Astrocyte (in vitro differentiated cells and primary cell): ENCODE data around the gene ZBTB34. TPM values are rescaled to one million over a fixed set of nuclear protein-coding genes. Genes with fewer than 3 reads are reported as not detected.

Source experiments
- DNase-seq: peaks from one replicate; pipeline ENCODE4 v3.0.0-alpha.2; 2010; ENCODE audit warnings: low read depth
- FAIRE-seq: peaks from 2 replicates; lab custom pipeline; 2011; peaks lifted over from hg19 to GRCh38; lab: Jason Lieb, UNC
- H2AFZ ChIP-seq: 2 replicates; pipeline ENCODE4 v1.6.0; 2012; ENCODE audit warnings: low read depth, low read length, inconsistent platforms
- H3K27ac ChIP-seq: 2 replicates; pipeline ENCODE4 v1.5.1; 2011; ENCODE audit warnings: low read depth, low read length, inconsistent platforms
- H3K27me3 ChIP-seq: 2 replicates; pipeline ENCODE4 v1.6.0; 2011; ENCODE audit warnings: low read length, inconsistent platforms; ENCODE audit not compliant: insufficient read depth
- H3K36me3 ChIP-seq: 2 replicates; pipeline ENCODE4 v1.5.1; 2011; ENCODE audit warnings: low read length, inconsistent platforms; ENCODE audit not compliant: insufficient read depth
- H3K4me1 ChIP-seq: 2 replicates; pipeline ENCODE4 v1.5.1; 2011; ENCODE audit warnings: low read length, inconsistent platforms; ENCODE audit not compliant: insufficient read depth
- H3K4me2 ChIP-seq: 2 replicates; pipeline ENCODE4 v1.6.0; 2012; ENCODE audit warnings: low read length, inconsistent platforms
- H3K4me3 ChIP-seq: 2 replicates; pipeline ENCODE4 v1.5.1; 2011; ENCODE audit warnings: low read depth, mild to moderate bottlenecking, low read length, inconsistent platforms; ENCODE audit not compliant: insufficient read depth
- H3K79me2 ChIP-seq: 2 replicates; pipeline ENCODE4 v1.6.0; 2012; ENCODE audit warnings: mild to moderate bottlenecking, low read length, inconsistent platforms; ENCODE audit not compliant: insufficient read depth
- H3K9ac ChIP-seq: 2 replicates; pipeline ENCODE4 v1.6.0; 2012; ENCODE audit warnings: mild to moderate bottlenecking, low read length, inconsistent platforms
- H3K9me3 ChIP-seq: 2 replicates; pipeline ENCODE4 v1.5.1; 2012; ENCODE audit warnings: low read depth, mild to moderate bottlenecking, low read length, inconsistent platforms; ENCODE audit not compliant: insufficient read depth
- H4K20me1 ChIP-seq: 2 replicates; pipeline ENCODE4 v1.6.0; 2012; ENCODE audit warnings: low read length, inconsistent platforms; ENCODE audit not compliant: insufficient read depth
- H3K27ac Mint-ChIP-seq: one replicate; pipeline ENCODE4 v1.8.0; 2021; ENCODE audit warnings: mild to moderate bottlenecking, mixed read lengths; ENCODE audit not compliant: unreplicated experiment
- H3K27me3 Mint-ChIP-seq: one replicate; pipeline ENCODE4 v1.8.0; 2021; ENCODE audit warnings: low read depth, mixed read lengths; ENCODE audit not compliant: unreplicated experiment
- H3K36me3 Mint-ChIP-seq: one replicate; pipeline ENCODE4 v1.8.0; 2021; ENCODE audit warnings: low read depth, mixed read lengths; ENCODE audit not compliant: unreplicated experiment
- H3K4me1 Mint-ChIP-seq: one replicate; pipeline ENCODE4 v1.8.0; 2021; ENCODE audit warnings: low read depth, mixed read lengths; ENCODE audit not compliant: unreplicated experiment
- H3K4me3 Mint-ChIP-seq: one replicate; pipeline ENCODE4 v1.8.0; 2021; ENCODE audit warnings: mild to moderate bottlenecking, moderate library complexity, mixed read lengths; ENCODE audit not compliant: unreplicated experiment
- H3K9me3 Mint-ChIP-seq: one replicate; pipeline ENCODE4 v1.8.0; 2021; ENCODE audit warnings: mild to moderate bottlenecking, mixed read lengths; ENCODE audit not compliant: unreplicated experiment
- CTCF ChIP-seq: IDR thresholded peaks from 2 replicates; pipeline ENCODE4 v1.5.1; 2011; ENCODE audit warnings: low read depth, mild to moderate bottlenecking, inconsistent platforms, low read length, moderate library complexity; ENCODE audit not compliant: insufficient read depth
- EZH2 ChIP-seq: IDR thresholded peaks from 2 replicates; pipeline ENCODE4 v1.6.1; 2012; ENCODE audit warnings: mild to moderate bottlenecking, low read length, inconsistent platforms; ENCODE audit not compliant: insufficient read depth
- total RNA-seq: library from RNA; stranded (reverse); gene quantifications from 2 replicates; pipeline ENCODE4 v1.2.1, GENCODE V29; 2021

Gene ZBTB34
- total RNA-seq, 1 donor from 2014 or later = 14.7 TPM

DNA sequence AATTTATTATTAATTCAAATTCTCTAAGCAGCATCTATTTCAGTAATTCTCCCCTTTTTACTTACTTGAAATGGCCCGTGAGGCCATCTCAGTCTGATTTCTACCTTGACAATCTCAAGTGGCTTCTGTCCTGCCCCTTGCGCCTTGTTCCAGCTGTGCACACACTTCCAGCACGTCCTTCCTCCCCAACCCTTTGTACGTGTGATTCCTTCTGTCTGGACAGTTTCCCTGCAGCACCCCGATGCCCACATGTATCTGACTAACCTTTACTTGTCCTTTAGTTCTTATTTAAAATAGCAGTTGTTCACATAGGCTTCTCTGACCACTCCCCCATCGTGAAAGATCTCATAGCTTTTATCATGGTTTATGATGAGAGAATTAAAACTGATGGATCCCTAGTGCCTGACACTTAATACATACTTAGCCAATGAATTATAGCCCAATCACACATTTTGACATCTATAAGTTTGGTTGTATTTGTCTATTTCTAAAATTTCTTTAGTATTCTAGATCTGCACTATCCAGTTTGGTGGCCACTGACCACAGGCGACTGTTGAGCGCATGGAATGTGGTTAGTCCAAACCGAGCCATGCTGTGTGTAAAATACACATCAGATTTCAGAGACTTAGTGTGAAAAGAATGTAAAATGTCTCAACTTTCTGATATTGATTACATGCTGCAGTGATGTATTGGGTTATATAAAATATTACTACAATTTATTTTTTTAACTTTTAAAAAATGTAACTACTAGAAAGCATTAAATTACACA lies 14.3 kb downstream of the ZBTB34 start:
- Mint-ChIP-seq H3K27ac (no peak overlapping the region), H3K4me1 (peaks cover 20% of the 10 kb centered on the region), H3K4me3 (no peak overlapping the region), H3K36me3 (peaks cover 8% of the 10 kb centered on the region), H3K27me3 (no peaks in the 10 kb centered on the region), H3K9me3 (peaks cover 2% of the 10 kb centered on the region)
- H3K27me3 ChIP-seq = no peaks in the 10 kb centered on the region
- H3K36me3 ChIP-seq = peaks cover 2% of the 10 kb centered on the region
- H3K4me1 ChIP-seq = no peaks in the 10 kb centered on the region
- DNase-seq = peak; percentile 29
- no peak overlapping the region for H2AFZ ChIP-seq
- no peak overlapping the region for H3K4me2 ChIP-seq
- no peaks in the 10 kb centered on the region for H3K9me3 ChIP-seq
- H3K4me3 ChIP-seq = no peak overlapping the region
- TF ChIP-seq EZH2 (no peak), CTCF (no peak)
- no peak overlapping the region for H3K9ac ChIP-seq
- H4K20me1 ChIP-seq = peaks cover 55% of the 10 kb centered on the region
- FAIRE-seq = no peak
- H3K79me2 ChIP-seq = peaks cover 53% of the 10 kb centered on the region
- no peak overlapping the region for H3K27ac ChIP-seq

DNA sequence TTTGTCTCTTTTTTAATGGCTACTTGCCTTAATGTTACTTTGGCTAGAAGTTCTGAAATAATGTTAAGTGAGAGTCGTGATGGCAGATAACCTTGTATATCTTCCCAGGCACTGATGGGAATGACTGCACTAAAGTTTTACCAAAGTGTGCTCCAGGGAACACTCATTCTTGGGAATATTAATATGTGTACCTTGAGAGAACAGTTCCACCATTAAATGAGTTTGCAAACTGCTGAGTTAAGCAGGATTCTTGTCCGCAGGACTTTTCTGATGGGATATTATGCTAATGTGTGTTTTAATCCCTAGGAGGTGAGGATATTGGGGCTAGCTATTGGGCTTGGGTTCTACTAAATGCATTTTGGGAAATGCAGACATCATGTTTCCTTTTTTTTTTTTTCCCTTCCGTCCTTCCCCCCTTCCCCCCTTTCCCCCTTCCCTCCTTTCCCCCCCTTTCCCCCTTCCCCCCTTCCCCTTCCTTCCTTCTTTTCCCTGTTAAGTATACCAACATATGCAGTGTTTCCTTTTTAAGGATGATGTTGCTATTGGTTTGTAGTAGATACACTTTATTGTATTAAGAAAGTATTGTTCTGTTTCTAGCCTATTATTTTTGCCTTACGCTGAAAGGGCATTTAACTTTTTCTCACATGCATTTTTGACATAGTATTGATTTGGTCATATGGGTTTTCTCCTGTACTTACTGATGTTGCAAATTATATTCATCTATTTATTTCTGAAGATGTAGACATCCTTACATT lies 15.5 kb downstream of the ZBTB34 start:
- FAIRE-seq = no peak
- no peak for TF ChIP-seq EZH2
- no peak for TF ChIP-seq CTCF

More for the DNA sequence above, 15.5 kb downstream of the ZBTB34 start:
- Histone ChIP-seq H3K9ac (no peak overlapping the region), H4K20me1 (peaks cover 57% of the 10 kb centered on the region), H3K36me3 (peaks cover 11% of the 10 kb centered on the region), H3K4me3 (no peak overlapping the region), H3K27ac (no peak overlapping the region), H2AFZ (no peak overlapping the region), H3K27me3 (no peaks in the 10 kb centered on the region), H3K9me3 (no peaks in the 10 kb centered on the region), H3K4me2 (no peak overlapping the region), H3K4me1 (no peaks in the 10 kb centered on the region), H3K79me2 (peaks cover 50% of the 10 kb centered on the region)
- H3K4me3 Mint-ChIP-seq = no peak overlapping the region
- peaks cover 20% of the 10 kb centered on the region for H3K4me1 Mint-ChIP-seq
- peaks cover 19% of the 10 kb centered on the region for H3K36me3 Mint-ChIP-seq
- DNase-seq = no peak
- H3K27me3 Mint-ChIP-seq = no peaks in the 10 kb centered on the region
- H3K27ac Mint-ChIP-seq = no peak overlapping the region
- peaks cover 2% of the 10 kb centered on the region for H3K9me3 Mint-ChIP-seq
